Liver (tissue), 9 donors: ENCODE measurements around the gene FOXB2. TPM values are rescaled to one million over a fixed set of nuclear protein-coding genes. Genes with fewer than 3 reads are reported as not detected.

ENCODE experiments used
- DNase-seq: peaks from one replicate; pipeline ENCODE4 v3.0.0-alpha.2; 2017; ENCODE audit warnings: low spot score
- H3K27ac ChIP-seq, 2 donors: one replicate each; pipeline ENCODE4 v1.7.0; 2013; ENCODE audit warnings: inconsistent platforms in 2 of 2, low read length in 2 of 2, control low read depth in 1 of 2, low read depth in 1 of 2, mild to moderate bottlenecking in 1 of 2
- H3K27me3 ChIP-seq, 4 donors: one replicate each; pipeline versions ENCODE4 v1.6.1 to v1.7.0; 2013; ENCODE audit warnings: low read length in 3 of 4, inconsistent platforms in 1 of 4, mild to moderate bottlenecking in 1 of 4, moderate library complexity in 1 of 4; ENCODE audit not compliant: control insufficient read depth in 4 of 4, insufficient read depth in 4 of 4
- H3K36me3 ChIP-seq, 4 donors: one replicate each; pipeline versions ENCODE4 v1.6.1 to v1.7.0; 2013; ENCODE audit warnings: low read length in 3 of 4, mild to moderate bottlenecking in 3 of 4, low read depth in 1 of 4, moderate library complexity in 1 of 4; ENCODE audit not compliant: control insufficient read depth in 4 of 4, insufficient read depth in 3 of 4
- H3K4me1 ChIP-seq, 4 donors: one replicate each; pipeline versions ENCODE4 v1.6.1 to v1.7.0; 2013; ENCODE audit warnings: low read length in 3 of 4, mild to moderate bottlenecking in 3 of 4, moderate library complexity in 1 of 4; ENCODE audit not compliant: control insufficient read depth in 4 of 4, insufficient read depth in 4 of 4
- H3K4me3 ChIP-seq, 3 donors: one replicate each; pipeline versions ENCODE4 v1.6.1 to v1.7.0; 2013; ENCODE audit warnings: low read length in 3 of 3, control low read depth in 1 of 3, low read depth in 1 of 3, mild to moderate bottlenecking in 1 of 3
- H3K9ac ChIP-seq, 2 donors: one replicate each; pipeline ENCODE4 v1.7.0; 2013; ENCODE audit warnings: low read length in 2 of 2, mild to moderate bottlenecking in 2 of 2, moderate library complexity in 2 of 2, control low read depth in 1 of 2, low read depth in 1 of 2
- H3K9me3 ChIP-seq, 4 donors: one replicate each; pipeline versions ENCODE4 v1.6.1 to v1.7.0; 2013; ENCODE audit warnings: low read length in 3 of 4; ENCODE audit not compliant: control insufficient read depth in 4 of 4
- CTCF ChIP-seq: fragments of 150-350 bp; IDR thresholded peaks from 2 replicates; pipeline ENCODE4 v1.5.1; 2017; ENCODE audit warnings: improper control_type of control experiment, low read depth, low read length; ENCODE audit not compliant: missing input control
- EGR1 ChIP-seq, 2 donors: IDR thresholded peaks; 2 replicates each; pipeline ENCODE4 v1.6.1; 2016 to 2018; ENCODE audit warnings: antibody characterized with exemption in 2 of 2, low read depth in 2 of 2
- FOXA1 ChIP-seq: IDR thresholded peaks from 2 replicates; pipeline ENCODE4 v1.6.1; 2016; ENCODE audit warnings: antibody characterized with exemption
- FOXA2 ChIP-seq: IDR thresholded peaks from 2 replicates; pipeline ENCODE4 v1.6.1; 2016; ENCODE audit warnings: antibody characterized with exemption
- GABPA ChIP-seq, 2 donors: IDR thresholded peaks in 1 of 2; conservative IDR thresholded peaks in 1 of 2; 2 replicates each; pipeline ENCODE4 v1.6.1; 2016; ENCODE audit warnings: antibody characterized with exemption in 2 of 2, mild to moderate bottlenecking in 1 of 2, moderate library complexity in 1 of 2
- HNF4A ChIP-seq, 2 donors: conservative IDR thresholded peaks; 2 replicates each; pipeline ENCODE4 v1.6.1; 2016; ENCODE audit warnings: antibody characterized with exemption in 2 of 2, mild to moderate bottlenecking in 2 of 2
- HNF4G ChIP-seq: IDR thresholded peaks from 2 replicates; pipeline ENCODE4 v1.6.1; 2016; ENCODE audit warnings: antibody characterized with exemption
- JUND ChIP-seq, 2 donors: IDR thresholded peaks; 2 replicates each; pipeline ENCODE4 v1.6.1; 2016; ENCODE audit warnings: antibody characterized with exemption in 2 of 2
- NR2F2 ChIP-seq: IDR thresholded peaks from 2 replicates; pipeline ENCODE4 v1.6.1; 2016; ENCODE audit warnings: antibody characterized with exemption
- RAD21 ChIP-seq, 2 donors: IDR thresholded peaks; 2 replicates each; pipeline ENCODE4 v1.6.1; 2016; ENCODE audit warnings: antibody characterized with exemption in 2 of 2, mild to moderate bottlenecking in 2 of 2
- RXRA ChIP-seq, 2 donors: IDR thresholded peaks; 2 replicates each; pipeline ENCODE4 v1.6.1; 2017 to 2018; ENCODE audit warnings: antibody characterized with exemption in 2 of 2, mild to moderate bottlenecking in 1 of 2
- SP1 ChIP-seq: IDR thresholded peaks from 2 replicates; pipeline ENCODE4 v1.6.1; 2018; ENCODE audit warnings: antibody characterized with exemption, mild to moderate bottlenecking
- TAF1 ChIP-seq: conservative IDR thresholded peaks from 2 replicates; pipeline ENCODE4 v1.6.1; 2016; ENCODE audit warnings: antibody characterized with exemption, mild to moderate bottlenecking
- YY1 ChIP-seq: IDR thresholded peaks from 2 replicates; pipeline ENCODE4 v1.6.1; 2016; ENCODE audit warnings: antibody characterized with exemption, mild to moderate bottlenecking
- WGBS: extraction: QIAGEN DNeasy Blood & Tissue Kit; methylation state at CpG from one replicate; pipeline ENCODE4 v1.1.7; 2013; 5-methylcytosine and 5-hydroxymethylcytosine counted together
- polyA plus RNA-seq, 2 donors: library from polyadenylated mRNA; stranded (reverse) in 1 of 2; unstranded in 1 of 2; fragments of 200-250 nt in 1 of 2; fragments of >200 nt in 1 of 2; fragmentation: Nextera tagmentation in 1 of 2; extraction: Ambion mirVana in 1 of 2; gene quantifications; one replicate each; pipeline versions ENCODE4 v1.2.1 to v1.2.3, GENCODE V29; 2013 to 2015
- total RNA-seq, 2 donors: library from RNA; depleted of rRNA; stranded (reverse); fragments of >200 nt; gene quantifications; one replicate each; pipeline ENCODE4 v1.2.3, GENCODE V29; 2014
- TF ChIP-seq, protein P1 (sequence below): IDR thresholded peaks from 2 replicates; pipeline ENCODE4 v1.6.1; 2016; ENCODE audit warnings: antibody characterized with exemption
- TF ChIP-seq, protein P2 (sequence below): IDR thresholded peaks from 2 replicates; pipeline ENCODE4 v1.6.1; 2016; ENCODE audit warnings: antibody characterized with exemption
- TF ChIP-seq, protein P3 (sequence below): IDR thresholded peaks from 2 replicates; pipeline ENCODE4 v1.6.1; 2016; ENCODE audit warnings: antibody characterized with exemption, mild to moderate bottlenecking
- TF ChIP-seq, protein P4 (sequence below): IDR thresholded peaks from 2 replicates; pipeline ENCODE4 v1.6.1; 2016; ENCODE audit warnings: antibody characterized with exemption
- donor health status: healthy.
- donor health status: healthy.
- donor health status: healthy.
- donor health status: healthy.
- donor health status: healthy.

Gene FOXB2
- total and polyA plus RNA-seq, 4 donors: not detected

- H3K9ac ChIP-seq: no peak overlapping the region
- peaks cover 9 to 30% (median 21%) of the 10 kb centered on the region in 4 donors for H3K27me3 ChIP-seq
- 3% methylated on average over 58 of the region's 58 CpGs for WGBS
- H3K4me1 ChIP-seq: peaks cover 11 to 49% (median 30%) of the 10 kb centered on the region in 4 donors
- no peak overlapping the region for H3K27ac ChIP-seq
- TF ChIP-seq SP1 (no peak), JUND (IDR thresholded peaks at IDR 0.05) (no peak), HNF4G (no peak), CTCF (no peak)
- TF ChIP-seq, protein P1, sequence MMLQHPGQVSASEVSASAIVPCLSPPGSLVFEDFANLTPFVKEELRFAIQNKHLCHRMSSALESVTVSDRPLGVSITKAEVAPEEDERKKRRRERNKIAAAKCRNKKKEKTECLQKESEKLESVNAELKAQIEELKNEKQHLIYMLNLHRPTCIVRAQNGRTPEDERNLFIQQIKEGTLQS: no peak
- no peaks in the 10 kb centered on the region for H3K36me3 ChIP-seq
- peak overlapping the region in 1 of 3 donors; percentile 22 for H3K4me3 ChIP-seq
- no peak for DNase-seq
- peaks cover 0 to 3% (median 0%) of the 10 kb centered on the region in 4 donors for H3K9me3 ChIP-seq
These were observed 514 bp downstream of the FOXB2 start for GRCh38 chr9:77019926-77020412.

DNA sequence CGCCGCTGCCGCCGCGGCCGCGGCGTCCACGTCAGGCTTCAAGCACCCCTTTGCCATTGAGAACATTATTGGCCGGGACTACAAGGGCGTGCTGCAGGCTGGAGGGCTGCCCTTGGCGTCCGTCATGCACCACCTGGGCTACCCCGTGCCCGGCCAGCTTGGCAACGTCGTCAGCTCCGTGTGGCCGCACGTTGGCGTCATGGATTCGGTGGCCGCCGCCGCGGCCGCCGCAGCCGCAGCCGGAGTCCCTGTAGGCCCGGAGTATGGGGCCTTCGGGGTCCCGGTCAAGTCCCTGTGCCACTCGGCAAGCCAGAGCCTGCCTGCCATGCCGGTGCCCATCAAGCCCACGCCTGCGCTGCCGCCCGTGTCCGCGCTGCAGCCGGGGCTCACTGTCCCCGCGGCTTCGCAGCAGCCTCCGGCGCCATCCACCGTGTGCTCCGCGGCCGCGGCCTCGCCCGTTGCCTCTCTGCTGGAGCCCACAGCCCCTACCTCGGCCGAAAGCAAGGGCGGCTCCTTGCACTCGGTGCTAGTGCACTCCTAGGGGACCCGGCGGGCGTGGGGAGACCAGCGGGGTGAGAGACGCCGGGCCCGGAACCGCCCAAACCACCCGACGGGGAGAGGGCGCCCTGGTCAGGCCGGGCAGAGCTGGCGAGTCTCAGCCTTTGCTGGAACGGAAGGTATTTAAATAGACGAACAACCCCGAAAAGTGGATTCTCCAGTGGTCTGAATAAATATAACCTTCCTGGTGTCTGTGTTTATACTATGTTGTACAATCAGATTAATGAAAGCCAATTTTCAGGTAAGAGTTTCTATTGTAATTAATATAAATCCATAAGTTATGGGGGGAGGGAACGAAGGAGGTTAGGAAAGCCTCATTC, 1.2 kb downstream of the FOXB2 start:
- no peak for DNase-seq
- H3K9ac ChIP-seq: no peak overlapping the region
- WGBS: 4% methylated on average over 75 of the region's 75 CpGs
- peaks cover 0 to 3% (median 0%) of the 10 kb centered on the region in 4 donors for H3K9me3 ChIP-seq
- H3K4me3 ChIP-seq: peak overlapping the region in 1 of 3 donors; percentile 22
- TF ChIP-seq RXRA (IDR thresholded peaks at IDR 0.05) (no peak), HNF4A (conservative IDR thresholded peaks at IDR 0.05) (no peak), FOXA2 (no peak), GABPA (IDR thresholded peaks at IDR 0.05 in 1 of 2, conservative IDR thresholded peaks at IDR 0.05 in 1 of 2) (no peak), YY1 (no peak), JUND (IDR thresholded peaks at IDR 0.05) (no peak), CTCF (no peak), EGR1 (IDR thresholded peaks at IDR 0.05; ENCODE audit: low read depth in 2 of 2) (no peak), TAF1 (no peak), RAD21 (IDR thresholded peaks at IDR 0.05) (no peak), FOXA1 (no peak), NR2F2 (no peak), SP1 (no peak)
- TF ChIP-seq, protein P2, sequence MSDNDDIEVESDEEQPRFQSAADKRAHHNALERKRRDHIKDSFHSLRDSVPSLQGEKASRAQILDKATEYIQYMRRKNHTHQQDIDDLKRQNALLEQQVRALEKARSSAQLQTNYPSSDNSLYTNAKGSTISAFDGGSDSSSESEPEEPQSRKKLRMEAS: no peak
- TF ChIP-seq, protein P3, sequence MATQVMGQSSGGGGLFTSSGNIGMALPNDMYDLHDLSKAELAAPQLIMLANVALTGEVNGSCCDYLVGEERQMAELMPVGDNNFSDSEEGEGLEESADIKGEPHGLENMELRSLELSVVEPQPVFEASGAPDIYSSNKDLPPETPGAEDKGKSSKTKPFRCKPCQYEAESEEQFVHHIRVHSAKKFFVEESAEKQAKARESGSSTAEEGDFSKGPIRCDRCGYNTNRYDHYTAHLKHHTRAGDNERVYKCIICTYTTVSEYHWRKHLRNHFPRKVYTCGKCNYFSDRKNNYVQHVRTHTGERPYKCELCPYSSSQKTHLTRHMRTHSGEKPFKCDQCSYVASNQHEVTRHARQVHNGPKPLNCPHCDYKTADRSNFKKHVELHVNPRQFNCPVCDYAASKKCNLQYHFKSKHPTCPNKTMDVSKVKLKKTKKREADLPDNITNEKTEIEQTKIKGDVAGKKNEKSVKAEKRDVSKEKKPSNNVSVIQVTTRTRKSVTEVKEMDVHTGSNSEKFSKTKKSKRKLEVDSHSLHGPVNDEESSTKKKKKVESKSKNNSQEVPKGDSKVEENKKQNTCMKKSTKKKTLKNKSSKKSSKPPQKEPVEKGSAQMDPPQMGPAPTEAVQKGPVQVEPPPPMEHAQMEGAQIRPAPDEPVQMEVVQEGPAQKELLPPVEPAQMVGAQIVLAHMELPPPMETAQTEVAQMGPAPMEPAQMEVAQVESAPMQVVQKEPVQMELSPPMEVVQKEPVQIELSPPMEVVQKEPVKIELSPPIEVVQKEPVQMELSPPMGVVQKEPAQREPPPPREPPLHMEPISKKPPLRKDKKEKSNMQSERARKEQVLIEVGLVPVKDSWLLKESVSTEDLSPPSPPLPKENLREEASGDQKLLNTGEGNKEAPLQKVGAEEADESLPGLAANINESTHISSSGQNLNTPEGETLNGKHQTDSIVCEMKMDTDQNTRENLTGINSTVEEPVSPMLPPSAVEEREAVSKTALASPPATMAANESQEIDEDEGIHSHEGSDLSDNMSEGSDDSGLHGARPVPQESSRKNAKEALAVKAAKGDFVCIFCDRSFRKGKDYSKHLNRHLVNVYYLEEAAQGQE: no peak
- TF ChIP-seq, protein P1: no peak
- TF ChIP-seq, protein P4, sequence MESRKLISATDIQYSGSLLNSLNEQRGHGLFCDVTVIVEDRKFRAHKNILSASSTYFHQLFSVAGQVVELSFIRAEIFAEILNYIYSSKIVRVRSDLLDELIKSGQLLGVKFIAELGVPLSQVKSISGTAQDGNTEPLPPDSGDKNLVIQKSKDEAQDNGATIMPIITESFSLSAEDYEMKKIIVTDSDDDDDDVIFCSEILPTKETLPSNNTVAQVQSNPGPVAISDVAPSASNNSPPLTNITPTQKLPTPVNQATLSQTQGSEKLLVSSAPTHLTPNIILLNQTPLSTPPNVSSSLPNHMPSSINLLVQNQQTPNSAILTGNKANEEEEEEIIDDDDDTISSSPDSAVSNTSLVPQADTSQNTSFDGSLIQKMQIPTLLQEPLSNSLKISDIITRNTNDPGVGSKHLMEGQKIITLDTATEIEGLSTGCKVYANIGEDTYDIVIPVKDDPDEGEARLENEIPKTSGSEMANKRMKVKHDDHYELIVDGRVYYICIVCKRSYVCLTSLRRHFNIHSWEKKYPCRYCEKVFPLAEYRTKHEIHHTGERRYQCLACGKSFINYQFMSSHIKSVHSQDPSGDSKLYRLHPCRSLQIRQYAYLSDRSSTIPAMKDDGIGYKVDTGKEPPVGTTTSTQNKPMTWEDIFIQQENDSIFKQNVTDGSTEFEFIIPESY: no peak
- peaks cover 11 to 43% (median 24%) of the 10 kb centered on the region in 4 donors for H3K4me1 ChIP-seq
- H3K27me3 ChIP-seq: peaks cover 9 to 25% (median 16%) of the 10 kb centered on the region in 4 donors
- H3K27ac ChIP-seq: no peak overlapping the region
- H3K36me3 ChIP-seq: no peaks in the 10 kb centered on the region
